GM21619 (cell line): ENCODE results near the gene TXNDC11.

Source experiments
- ATAC-seq: cut with Tn5 transposase; IDR thresholded peaks from one replicate; pipeline ENCODE4 v1.9.1; 2021; ENCODE audit not compliant: unreplicated experiment

TXNDC11 gene

GRCh38 chr16:11665071-11665491, 77.6 kb downstream of the TXNDC11 start:
- no peak for ATAC-seq

DNA sequence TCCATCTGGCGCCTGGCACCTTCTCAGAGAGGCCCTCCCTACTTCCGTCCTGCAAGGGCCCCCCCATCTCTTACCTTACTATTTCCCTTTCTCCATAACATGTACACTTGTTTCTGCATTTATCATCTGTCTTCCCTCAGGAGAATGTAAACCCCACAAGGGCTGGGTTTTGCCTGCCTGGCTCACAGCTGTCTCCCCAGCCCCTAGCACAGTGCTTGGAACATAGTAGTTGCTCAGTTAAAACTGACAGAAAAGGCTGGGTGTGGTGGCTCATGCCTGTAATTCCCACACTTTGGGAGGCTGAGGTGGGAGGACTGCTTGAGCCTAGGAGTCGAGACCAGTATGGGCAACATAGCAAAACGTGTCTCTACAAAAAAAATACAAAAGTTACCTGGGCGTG, 80.1 kb downstream of the TXNDC11 start:
- ATAC-seq = no peak

DNA sequence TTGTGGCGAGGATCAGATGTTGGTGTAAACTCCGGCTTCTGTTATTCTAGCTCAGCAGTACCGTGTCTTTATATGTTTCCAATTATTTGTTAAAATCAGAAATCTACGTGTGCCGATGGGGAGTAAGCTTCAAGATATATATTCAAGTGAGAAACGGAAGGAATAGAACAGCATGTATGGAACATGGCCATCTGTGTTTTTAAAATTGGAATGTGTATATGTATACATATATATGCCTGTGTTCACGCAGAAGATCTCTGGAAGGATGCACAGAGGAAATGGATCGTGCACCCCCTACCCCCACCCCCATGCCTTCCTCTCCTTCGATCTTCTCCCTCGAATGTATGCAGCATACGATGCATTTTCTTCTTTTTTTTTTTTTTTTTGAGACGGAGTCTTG, 82.1 kb downstream of the TXNDC11 start:
- ATAC-seq = no peak

DNA sequence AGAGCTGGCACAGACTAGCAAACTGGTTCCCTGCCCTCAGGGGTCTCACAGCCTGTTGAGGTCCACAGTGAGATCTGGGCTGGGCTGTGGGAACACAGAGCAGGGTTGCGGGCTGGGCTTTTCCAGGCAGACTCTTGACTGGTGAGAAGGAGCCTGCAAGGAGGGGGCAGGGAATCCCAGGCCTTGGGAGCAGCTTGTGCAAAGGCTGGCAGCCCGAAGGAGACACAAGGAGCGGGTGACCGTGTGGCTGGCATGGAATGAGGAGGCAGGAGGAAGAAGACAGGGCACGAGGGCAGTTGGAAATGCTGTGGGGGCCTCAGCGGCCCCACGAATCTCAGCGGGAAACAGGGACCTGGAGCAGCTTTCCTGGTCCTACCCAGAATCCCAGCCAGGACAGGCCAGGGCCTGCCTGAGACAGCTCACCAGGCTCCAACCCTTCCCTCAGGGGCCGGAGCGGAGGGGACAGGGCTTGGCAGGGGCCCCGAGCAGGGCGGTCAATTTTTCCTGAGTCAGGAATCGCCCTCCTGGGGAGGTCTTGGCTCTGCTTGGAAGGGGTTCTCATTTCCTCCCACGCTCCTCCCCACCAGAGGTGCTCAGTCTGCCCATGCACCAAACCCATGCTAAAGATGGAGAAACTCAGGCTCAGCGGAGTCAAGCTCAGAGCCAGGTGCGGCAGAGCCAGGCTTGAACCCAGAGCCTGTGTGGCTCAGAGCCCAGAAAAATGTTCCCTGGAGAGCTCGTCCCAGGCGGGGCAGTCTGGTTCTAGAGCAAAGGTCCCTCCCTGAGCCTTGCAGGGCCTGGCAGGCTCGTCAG, 83.6 kb downstream of the TXNDC11 start:
- ATAC-seq = no peak

DNA sequence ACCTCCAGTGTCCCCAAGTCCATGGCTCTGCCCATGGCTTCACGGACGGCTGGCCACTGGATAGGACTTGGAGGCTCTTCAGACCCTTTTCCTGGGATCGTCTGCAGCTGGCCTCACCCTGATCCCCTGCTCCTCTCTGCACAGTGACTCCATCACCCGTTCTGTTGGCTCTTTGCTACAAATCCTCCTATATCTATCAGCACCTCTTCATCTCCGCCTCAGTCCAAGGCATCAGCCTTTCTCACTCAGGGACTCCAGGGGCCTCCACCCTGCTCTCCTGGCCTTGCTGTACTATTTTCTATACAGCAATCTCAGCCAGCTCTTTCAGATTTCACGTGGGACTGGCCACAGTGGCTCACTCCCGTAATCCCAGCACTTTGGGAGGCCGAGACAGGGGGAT, 85.1 kb downstream of the TXNDC11 start:
- no peak for ATAC-seq

DNA sequence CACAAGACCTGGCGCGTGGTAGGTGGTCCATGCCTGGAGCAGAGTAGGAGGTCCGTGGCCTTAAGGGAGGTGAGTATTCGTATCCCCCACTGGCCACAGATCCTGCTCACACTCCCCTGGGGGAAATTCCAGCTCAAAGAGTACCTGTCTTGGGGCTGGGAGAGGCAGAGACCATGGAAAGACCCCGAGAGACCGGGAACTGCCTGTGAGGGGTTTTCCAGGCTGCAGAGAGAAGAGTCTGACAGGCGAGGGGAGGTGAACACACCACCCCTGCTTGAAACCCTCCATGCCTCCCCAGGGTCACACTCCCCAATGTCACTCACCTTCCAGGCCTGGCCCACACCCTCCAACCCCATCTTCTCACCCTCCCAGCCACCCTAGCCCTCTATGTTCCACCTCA, 87.0 kb downstream of the TXNDC11 start:
- no peak for ATAC-seq

DNA sequence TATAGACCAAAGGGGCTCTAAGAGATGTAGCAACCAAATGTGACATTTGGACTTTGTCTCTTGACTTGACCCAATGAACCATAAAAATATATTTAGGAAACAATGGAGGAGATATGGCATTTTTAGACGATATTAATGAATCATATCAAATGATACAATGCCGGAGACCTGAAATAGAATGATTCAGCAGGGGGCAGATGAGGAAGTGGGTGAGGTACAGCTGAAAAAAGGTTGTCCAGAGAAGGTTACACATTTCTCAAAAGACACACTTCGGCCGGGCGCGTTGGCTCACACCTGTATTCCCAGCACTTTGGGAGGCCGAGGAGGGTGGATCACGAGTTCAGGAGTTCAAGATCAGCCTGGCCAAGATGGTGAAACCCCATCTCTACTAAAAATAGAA, 90.9 kb downstream of the TXNDC11 start:
- no peak for ATAC-seq

DNA sequence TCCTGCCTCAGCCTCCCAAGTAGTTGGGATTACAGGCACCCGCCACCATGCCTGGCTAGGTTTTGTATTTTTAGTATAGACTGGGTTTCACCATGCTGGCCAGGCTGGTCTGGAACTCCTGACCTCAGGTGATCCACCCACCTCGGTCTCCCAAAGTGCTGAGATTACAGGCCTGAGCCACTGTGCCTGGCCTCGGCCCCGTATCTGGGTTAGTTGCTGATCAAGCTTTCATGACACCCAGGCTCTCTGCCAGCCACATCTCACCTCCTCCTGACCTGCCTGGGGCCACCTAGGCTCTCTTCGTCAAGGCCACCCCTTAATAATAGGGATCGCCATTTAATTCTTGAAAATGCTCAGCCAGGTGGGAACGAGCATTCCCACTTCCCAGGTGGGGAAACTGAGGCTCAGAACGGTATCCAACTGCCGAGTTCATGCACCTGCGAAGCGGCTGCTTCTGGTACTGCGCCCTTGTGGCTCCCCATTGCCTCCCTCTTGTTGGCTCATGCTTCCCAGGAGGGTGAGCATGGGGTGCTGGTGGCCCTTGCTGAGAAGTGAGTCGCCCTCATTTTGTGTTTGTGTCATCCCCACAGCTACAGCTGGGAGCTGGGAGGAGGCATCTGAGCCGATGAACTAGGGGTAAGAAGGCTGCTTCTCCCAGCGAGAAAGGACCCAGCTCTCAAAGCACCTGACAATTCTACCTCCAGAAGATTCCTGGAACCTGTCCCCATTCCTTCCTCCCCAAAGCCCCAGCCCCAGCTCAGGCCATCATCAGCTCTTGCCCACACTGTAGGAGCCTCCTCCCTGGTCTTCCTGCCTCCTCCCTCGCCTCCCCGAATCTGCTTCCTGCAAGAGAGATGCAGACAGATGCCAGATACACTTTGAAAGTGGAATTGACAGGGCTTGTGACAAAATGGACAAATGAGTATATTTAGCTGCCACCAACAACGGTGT, 91.7 kb downstream of the TXNDC11 start:
- ATAC-seq = no peak

GRCh38 chr16:11649276-11649675, 93.4 kb downstream of the TXNDC11 start:
- ATAC-seq = no peak

DNA sequence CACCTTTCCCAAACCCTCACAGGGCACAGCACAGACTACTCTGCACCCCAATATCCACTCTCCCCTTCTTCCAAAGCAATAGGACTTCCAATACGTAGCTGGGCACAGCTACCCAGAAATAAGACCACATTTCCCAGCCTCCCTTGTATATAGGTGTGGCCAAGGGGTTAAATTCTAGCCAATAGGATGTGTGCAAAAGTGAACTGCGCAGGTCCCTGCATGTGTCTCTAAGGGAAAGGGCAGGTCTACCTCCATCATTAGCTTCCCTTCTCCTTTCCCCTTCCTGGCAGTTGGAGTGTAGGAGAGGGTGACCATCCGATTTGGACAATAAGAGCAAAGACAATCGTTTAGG, 99.9 kb downstream of the TXNDC11 start:
- no peak for ATAC-seq

DNA sequence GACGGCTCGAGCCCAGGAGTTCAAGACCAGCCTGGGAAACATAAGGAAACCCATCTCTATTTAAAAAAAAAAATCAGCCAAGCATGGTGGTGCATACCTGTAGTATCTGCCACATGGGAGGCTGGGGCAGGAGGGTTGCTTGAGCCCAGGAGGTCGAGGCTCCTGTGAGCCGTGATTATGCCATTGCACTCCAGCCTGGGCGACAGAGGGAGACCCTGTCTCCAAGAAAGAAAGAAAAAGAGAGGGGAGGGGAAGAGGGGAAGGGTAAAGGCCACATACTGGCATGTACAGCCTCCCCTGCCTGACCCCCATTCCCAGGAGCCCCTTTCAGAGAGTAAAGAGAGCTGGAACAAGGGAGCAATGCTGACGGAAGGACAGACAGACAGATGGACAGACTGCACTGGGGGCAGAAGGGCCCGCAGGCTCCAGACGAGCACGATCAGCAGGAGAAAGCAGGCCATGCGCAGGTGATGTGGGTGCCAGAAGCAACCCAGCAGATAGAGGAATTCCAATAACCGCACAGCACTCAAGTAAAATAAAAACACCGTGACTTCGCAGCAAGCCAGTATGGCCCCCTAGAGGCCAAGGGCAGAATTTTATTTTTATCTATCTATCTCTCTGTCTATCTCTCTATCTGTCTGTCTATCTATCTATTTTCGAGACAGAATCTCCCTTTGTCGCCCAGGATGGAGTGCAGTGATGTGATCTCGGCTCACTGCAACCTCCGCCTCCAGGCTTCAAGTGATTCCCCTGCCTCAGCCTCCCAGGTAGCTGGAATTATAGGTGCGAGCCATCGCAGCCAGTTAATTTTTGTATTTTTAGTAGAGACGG, 101.5 kb downstream of the TXNDC11 start:
- no peak for ATAC-seq

DNA sequence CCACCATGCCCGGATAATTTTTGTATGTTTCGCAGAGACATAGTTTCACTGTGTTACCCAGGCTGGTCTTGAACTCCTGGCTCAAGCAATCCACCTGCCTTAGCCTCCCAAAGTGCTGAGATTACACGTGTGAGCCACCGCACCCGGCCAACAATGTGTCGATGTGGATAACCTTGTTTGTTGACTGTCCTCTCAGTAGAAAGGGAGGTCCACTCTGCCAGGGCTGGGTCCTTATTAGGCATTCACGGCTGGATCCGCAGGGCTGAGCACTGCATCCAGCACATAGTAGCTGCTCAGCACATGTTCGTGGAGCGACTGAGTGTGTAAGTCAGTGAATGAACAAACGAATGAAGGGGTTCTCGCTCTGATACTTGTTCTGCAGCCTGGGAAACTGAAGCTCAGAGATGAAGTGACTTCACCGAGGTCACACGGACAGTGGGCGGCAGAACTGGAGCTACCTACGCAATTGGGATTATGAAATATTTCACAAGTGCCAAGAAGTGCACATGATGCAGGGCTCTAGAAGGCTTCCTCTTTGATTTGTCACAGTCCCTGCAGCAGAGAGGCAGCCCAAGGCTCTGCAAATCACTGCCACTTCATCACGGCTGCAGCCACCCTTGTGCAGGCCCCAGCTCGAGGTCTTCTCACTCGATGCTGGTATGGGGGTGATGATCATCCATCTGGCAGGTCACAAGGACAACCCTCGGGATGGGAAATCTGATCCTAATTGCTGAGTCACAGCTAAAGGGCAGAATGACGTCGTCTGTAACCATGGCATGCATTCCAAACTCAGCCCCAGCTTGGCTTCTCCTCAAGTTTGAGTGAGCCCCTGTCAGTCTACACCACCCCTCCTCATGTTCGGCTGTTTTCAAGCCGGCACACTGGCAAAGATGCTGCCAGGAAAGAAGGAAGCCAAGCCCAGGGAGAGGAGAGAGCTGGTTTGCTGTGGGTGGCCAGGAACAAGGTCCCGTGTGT, 102.4 kb downstream of the TXNDC11 start:
- ATAC-seq = no peak

DNA sequence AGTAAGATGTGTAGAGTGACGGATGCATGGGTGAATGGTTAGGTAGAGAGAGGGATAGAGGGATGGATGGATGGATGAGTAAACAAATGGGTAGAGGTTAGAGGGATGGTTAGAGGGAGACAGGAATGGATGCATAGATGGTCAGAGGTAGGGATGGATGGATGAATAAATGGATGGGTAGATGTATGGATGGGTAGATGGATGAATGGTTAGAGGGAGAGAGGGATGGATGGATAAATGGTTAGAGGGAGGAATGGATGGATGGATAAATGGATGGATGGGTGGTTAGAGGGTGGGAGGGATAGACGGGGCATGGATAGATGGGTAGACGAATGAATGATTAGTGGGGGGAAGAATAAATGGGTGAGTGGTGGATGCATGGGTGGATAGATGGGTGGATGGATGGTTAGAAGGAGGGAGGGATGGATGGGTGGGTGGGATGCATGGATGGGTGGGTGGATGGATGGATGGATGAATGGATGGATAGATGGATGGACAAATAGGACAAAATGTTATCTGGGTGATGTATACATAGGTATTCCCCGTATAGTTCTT, 103.6 kb downstream of the TXNDC11 start:
- no peak for ATAC-seq

- no peak for ATAC-seq
These were observed 104.5 kb downstream of the TXNDC11 start for GRCh38 chr16:11638140-11638539.

DNA sequence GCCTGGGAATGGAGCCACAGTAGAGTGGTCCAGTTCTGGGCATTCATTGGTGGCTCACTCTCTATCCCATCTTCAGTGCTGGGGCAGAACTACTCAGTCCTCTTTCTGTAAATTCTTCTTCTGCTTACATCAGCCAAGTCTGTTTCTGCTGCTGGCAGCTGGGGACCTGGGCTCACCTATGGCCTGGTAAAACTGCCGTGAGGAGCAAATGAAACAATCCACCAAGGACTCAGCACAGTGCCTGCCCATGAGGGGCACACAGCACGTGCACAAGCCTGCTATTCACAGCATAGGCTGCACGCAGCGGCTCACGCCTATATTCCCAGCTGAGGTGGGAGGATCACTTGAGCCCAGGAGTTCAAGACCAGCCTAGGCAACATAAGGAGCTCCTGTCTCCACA, 105.3 kb downstream of the TXNDC11 start:
- ATAC-seq = no peak

DNA sequence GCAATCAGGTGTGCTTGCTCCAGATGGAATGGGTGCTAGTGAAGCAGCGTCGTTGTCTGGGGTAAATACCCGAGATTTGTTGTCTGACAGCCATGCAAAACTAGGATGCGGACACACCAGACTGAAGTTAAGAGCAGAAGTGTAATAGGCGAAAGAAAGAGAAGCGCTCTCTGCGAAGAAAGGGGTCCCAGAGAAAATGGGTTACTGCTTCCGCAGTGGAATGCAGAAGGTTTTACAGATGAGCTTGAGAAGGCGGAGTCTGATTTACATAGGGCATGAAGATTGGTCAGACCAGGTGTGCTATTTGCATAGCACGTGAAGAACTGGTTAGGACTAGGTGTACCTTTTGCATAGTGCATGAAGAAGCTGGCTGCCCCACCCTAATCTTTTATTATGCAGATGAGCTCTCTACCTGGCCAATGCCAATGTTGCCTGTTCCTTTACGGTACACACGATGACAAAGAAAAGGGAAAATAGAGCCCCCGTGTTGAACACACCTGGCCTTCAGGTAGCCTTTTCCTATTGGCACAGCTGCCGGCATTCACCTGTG, 106.4 kb downstream of the TXNDC11 start:
- no peak for ATAC-seq

DNA sequence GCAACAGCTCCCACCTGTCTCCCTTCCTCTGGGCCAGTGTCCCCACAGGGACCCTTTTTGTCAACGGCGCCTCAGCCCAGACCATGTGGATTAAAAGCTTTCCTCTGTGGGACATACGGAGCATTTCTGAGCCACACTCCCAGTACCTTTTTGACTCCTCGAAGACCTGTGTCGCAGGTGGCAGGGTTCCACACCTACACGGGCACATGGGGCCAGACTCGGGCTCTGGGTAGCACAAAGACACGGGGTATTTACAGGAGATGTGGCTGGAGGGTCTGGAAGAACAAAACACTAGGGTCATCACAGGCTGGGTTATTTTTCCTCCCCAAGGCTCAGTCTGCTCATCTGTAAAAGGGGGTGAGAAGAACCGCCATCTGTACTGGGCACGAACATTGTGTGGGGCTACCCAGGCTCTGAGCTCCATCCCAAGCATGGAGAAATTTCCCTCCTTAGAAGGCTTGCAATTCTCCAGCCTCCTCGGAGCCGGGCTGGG, 106.9 kb downstream of the TXNDC11 start:
- ATAC-seq = no peak

GRCh38 chr16:11635113-11635652, 107.5 kb downstream of the TXNDC11 start:
- ATAC-seq = no peak

DNA sequence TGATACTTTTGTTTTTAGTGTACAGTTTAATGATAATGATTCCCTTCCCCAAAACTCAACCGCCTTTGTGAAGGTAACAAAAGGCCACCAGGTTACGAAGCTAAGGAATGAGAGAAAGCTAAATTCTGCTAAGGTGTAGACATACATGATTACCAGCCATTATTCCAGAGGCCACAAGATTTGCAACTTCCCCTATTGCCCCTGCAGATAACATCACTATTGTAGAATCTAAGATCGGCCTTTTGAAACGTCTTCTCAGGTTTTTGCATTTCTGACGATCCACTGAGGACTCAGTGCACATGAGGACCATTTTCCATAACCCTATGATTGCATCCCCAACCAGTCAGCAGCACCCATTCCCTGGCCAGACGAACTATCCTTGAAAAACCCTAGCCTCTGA, 108.3 kb downstream of the TXNDC11 start:
- ATAC-seq = no peak
